IMR-90 (cell line): ENCODE measurements around the gene EIF2AK2. TPM values are rescaled to one million over a fixed set of nuclear protein-coding genes. Genes with fewer than 3 reads are reported as not detected.

Source experiments
- ATAC-seq: fragments of 200-7000 bp; cut with Tn5 transposase; 2 replicates; pipeline ENCODE4 v1.9.1; 2020; ENCODE audit warnings: low read depth, mild to moderate bottlenecking, moderate library complexity
- BruUV-seq: library from RNA; stranded (reverse); fragments of 400-500 nt; replicated peaks from 2 replicates; lab custom pipeline; 2021; lab: Mats Ljungman, UMichigan
- CTCF ChIA-PET: fragments of 300-600 bp; formaldehyde crosslinking; extraction: SDS; loops from one replicate; lab custom pipeline; 2021; ENCODE audit warnings: antibody characterized with exemption; lab: Yijun Ruan, JAX
- POLR2A ChIA-PET: fragments of 300-600 bp; sonication (Branson Sonifier 250); formaldehyde crosslinking; loops from one replicate; lab custom pipeline; 2022; ENCODE audit warnings: antibody characterized with exemption; ENCODE audit not compliant: unreplicated experiment; lab: Charles Lee
- DNase-seq: peaks from one replicate; pipeline ENCODE4 v3.0.0; 2013
- H2AFZ ChIP-seq: replicated peaks from 2 replicates; pipeline ENCODE3; 2013; ENCODE audit warnings: low read length, mild to moderate bottlenecking; ENCODE audit not compliant: poor library complexity
- H2AK5ac ChIP-seq: 2 replicates; pipeline ENCODE4 v1.6.1; 2013; ENCODE audit warnings: low read depth, low read length, inconsistent platforms
- H2AK9ac ChIP-seq: replicated peaks from 2 replicates; pipeline ENCODE3; 2013; ENCODE audit warnings: mild to moderate bottlenecking, low read depth, low read length, moderate library complexity; ENCODE audit not compliant: poor library complexity
- H2BK120ac ChIP-seq: 2 replicates; pipeline ENCODE4 v1.6.1; 2013; ENCODE audit warnings: low read depth, low read length, inconsistent platforms
- H2BK15ac ChIP-seq: 3 replicates; pipeline ENCODE4 v1.6.1; 2013; ENCODE audit warnings: low read depth, low read length, inconsistent platforms
- H2BK20ac ChIP-seq: 2 replicates; pipeline ENCODE4 v1.6.1; 2013; ENCODE audit warnings: low read depth, mild to moderate bottlenecking, inconsistent platforms, low read length, moderate library complexity
- H2BK5ac ChIP-seq: 2 replicates; pipeline ENCODE4 v1.6.1; 2013; ENCODE audit warnings: mild to moderate bottlenecking, low read depth, low read length, inconsistent platforms; ENCODE audit not compliant: poor library complexity, severe bottlenecking
- H3K14ac ChIP-seq: replicated peaks from 2 replicates; pipeline ENCODE4 v1.6.1; 2013; ENCODE audit warnings: low read depth, low read length, inconsistent platforms
- H3K18ac ChIP-seq: 2 replicates; pipeline ENCODE4 v1.6.1; 2013; ENCODE audit warnings: low read depth, low read length, control low read depth
- H3K23ac ChIP-seq: 2 replicates; pipeline ENCODE4 v1.6.1; 2013; ENCODE audit warnings: low read depth, low read length, inconsistent platforms
- H3K27ac ChIP-seq: 2 replicates; pipeline ENCODE4 v1.5.1; 2013; ENCODE audit warnings: mild to moderate bottlenecking, control low read depth, low read length; ENCODE audit not compliant: insufficient read depth
- H3K27me3 ChIP-seq: 2 replicates; pipeline ENCODE4 v1.6.1; 2013; ENCODE audit warnings: low read length; ENCODE audit not compliant: control insufficient read depth, insufficient read depth
- H3K36me3 ChIP-seq: 2 replicates; pipeline ENCODE4 v1.6.1; 2013; ENCODE audit warnings: low read length, mixed read lengths; ENCODE audit not compliant: control insufficient read depth, insufficient read depth
- H3K4ac ChIP-seq: 2 replicates; pipeline ENCODE4 v1.6.1; 2013; ENCODE audit warnings: low read depth, low read length, inconsistent platforms
- H3K4me1 ChIP-seq: 2 replicates; pipeline ENCODE4 v1.6.1; 2013; ENCODE audit warnings: low read length, mixed read lengths; ENCODE audit not compliant: control insufficient read depth, insufficient read depth
- H3K4me2 ChIP-seq: 2 replicates; pipeline ENCODE4 v1.6.1; 2013; ENCODE audit warnings: low read depth, mild to moderate bottlenecking, control low read depth, low read length, moderate library complexity
- H3K4me3 ChIP-seq: 2 replicates; pipeline ENCODE4 v1.5.1; 2013; ENCODE audit warnings: low read depth, mild to moderate bottlenecking, control low read depth, low read length, moderate library complexity; ENCODE audit not compliant: insufficient read depth
- H3K56ac ChIP-seq: 2 replicates; pipeline ENCODE4 v1.6.1; 2013; ENCODE audit warnings: low read length, inconsistent platforms; ENCODE audit not compliant: insufficient read depth; ENCODE audit errors: extremely low read depth
- H3K79me1 ChIP-seq, 2 experiments: 2 replicates each; pipeline ENCODE4 v1.6.1; 2013; ENCODE audit warnings: low read length in 2 of 2, inconsistent platforms in 1 of 2, low read depth in 1 of 2
- H3K9ac ChIP-seq: 2 replicates; pipeline ENCODE4 v1.6.1; 2013; ENCODE audit warnings: low read depth, low read length, control low read depth
- H3K9me1 ChIP-seq: 2 replicates; pipeline ENCODE4 v1.6.1; 2013; ENCODE audit warnings: low read length, inconsistent platforms; ENCODE audit not compliant: insufficient read depth
- H3K9me3 ChIP-seq: 2 replicates; pipeline ENCODE4 v1.6.1; 2013; ENCODE audit warnings: low read length; ENCODE audit not compliant: control insufficient read depth, insufficient read depth
- H4K20me1 ChIP-seq: 2 replicates; pipeline ENCODE4 v1.6.1; 2013; ENCODE audit warnings: low read length, inconsistent platforms; ENCODE audit not compliant: insufficient read depth
- H4K5ac ChIP-seq: 2 replicates; pipeline ENCODE4 v1.6.1; 2013; ENCODE audit warnings: mild to moderate bottlenecking, low read depth, low read length, control low read depth
- H4K8ac ChIP-seq, 2 experiments: 2 replicates each; pipeline ENCODE4 v1.6.1; 2013; ENCODE audit warnings: low read depth in 2 of 2, low read length in 2 of 2, control low read depth in 1 of 2, inconsistent platforms in 1 of 2
- H4K91ac ChIP-seq: 2 replicates; pipeline ENCODE4 v1.6.1; 2013; ENCODE audit warnings: low read depth, low read length, inconsistent platforms; ENCODE audit not compliant: insufficient read depth
- CTCF ChIP-seq: conservative IDR thresholded peaks from 2 replicates; pipeline ENCODE4 v1.5.1; 2012; ENCODE audit warnings: mild to moderate bottlenecking, low read depth, low read length, improper control_type of control experiment
- MAZ ChIP-seq: IDR thresholded peaks from 2 replicates; pipeline ENCODE4 v1.6.1; 2012; ENCODE audit warnings: low read depth, mild to moderate bottlenecking, low read length, improper control_type of control experiment, moderate library complexity, borderline replicate concordance
- RFX5 ChIP-seq: IDR thresholded peaks from 2 replicates; pipeline ENCODE4 v1.8.0; 2012; ENCODE audit warnings: low read depth, mild to moderate bottlenecking, low read length, moderate library complexity
- WGBS, 2 experiments: methylation state at CpG; one replicate each; pipeline versions ENCODE4 v1.1.5 to v1.1.7; 2013; ENCODE audit warnings: missing lambda C conversion rate in 2 of 2; ENCODE audit not compliant: insufficient read length in 1 of 2; ENCODE audit errors: extremely low coverage in 2 of 2; 5-methylcytosine and 5-hydroxymethylcytosine counted together
- dilution Hi-C: fragments of 300-500 bp; cut with HindIII; formaldehyde crosslinking; loops from one replicate; pipeline ENCODE4 v1.14.3; 2018; ENCODE audit warnings: low sequenced_read_pairs; ENCODE audit not compliant: unreplicated experiment
- in situ Hi-C: fragments of 300-500 bp; cut with MboI; formaldehyde crosslinking; loops from 3 replicates; pipeline ENCODE4 v1.14.3; 2019; ENCODE audit warnings: low sequenced_read_pairs, inconsistent platforms, mixed read lengths
- intact Hi-C: fragments of 100-400 bp; cut with micrococcal nuclease; formaldehyde crosslinking; loops from 2 replicates; pipeline ENCODE4 v1.10.0; 2022
- polyA plus RNA-seq, 3 experiments: library from polyadenylated mRNA; depleted of rRNA; stranded (reverse); fragments of >200 nt; gene quantifications; 2 replicates each; pipeline ENCODE4 v1.2.3, GENCODE V29; 2012; ENCODE audit warnings: low replicate concordance in 1 of 3
- total RNA-seq: library from RNA; depleted of rRNA; stranded (reverse); fragments of >200 nt; gene quantifications from 2 replicates; pipeline ENCODE4 v1.2.3, GENCODE V29; 2012; rRNA removed
- TF ChIP-seq, protein P1 (sequence below): fragments of 150-350 bp; IDR thresholded peaks from 2 replicates; pipeline ENCODE4 v1.6.1; 2016; ENCODE audit warnings: low read depth, mild to moderate bottlenecking, low read length, moderate library complexity, borderline replicate concordance

Gene EIF2AK2
- total and polyA plus RNA-seq, 2 of the 4 experiments (the other 2 are of a cell fraction), result 10.2 to 16.8 TPM

GRCh38 chr2:37052600-37053332 is 104.0 kb downstream of the EIF2AK2 start:
- no peaks in the 10 kb centered on the region for H4K20me1 ChIP-seq

More at GRCh38 chr2:37052600-37053332, 104.0 kb downstream of the EIF2AK2 start:
- Histone ChIP-seq H4K91ac (no peak overlapping the region), H3K14ac (no peak overlapping the region), H3K9ac (no peak overlapping the region), H2BK15ac (no peak overlapping the region), H3K27ac (no peak overlapping the region), H2AFZ (no peak overlapping the region), H3K9me3 (no peaks in the 10 kb centered on the region), H3K4me3 (no peak overlapping the region), H2BK120ac (no peak overlapping the region), H3K18ac (no peak overlapping the region), H2BK5ac (no peak overlapping the region), H3K4me1 (no peaks in the 10 kb centered on the region), H3K9me1 (no peaks in the 10 kb centered on the region), H3K4ac (no peak overlapping the region), H3K79me1 (no peaks in the 10 kb centered on the region; a peak in 1 of 4 replicates), H2BK20ac (no peak overlapping the region), H3K4me2 (no peak overlapping the region), H3K56ac (no peak overlapping the region), H4K5ac (no peak overlapping the region), H4K8ac (no peak overlapping the region), H3K27me3 (no peaks in the 10 kb centered on the region), H2AK5ac (no peak overlapping the region), H3K36me3 (peaks cover 14% of the 10 kb centered on the region), H2AK9ac (no peak overlapping the region), H3K23ac (no peak overlapping the region)
- CTCF ChIA-PET, result no interaction called here
- dilution Hi-C loops (no loop called here), in situ Hi-C loops (no loop called here), intact Hi-C loops (no loop called here)
- ATAC-seq (no peak), DNase-seq (no peak)
- POLR2A ChIA-PET, result no interaction called here
- TF ChIP-seq RFX5 (no peak), MAZ (no peak), CTCF (no peak)
- TF ChIP-seq, protein P1, sequence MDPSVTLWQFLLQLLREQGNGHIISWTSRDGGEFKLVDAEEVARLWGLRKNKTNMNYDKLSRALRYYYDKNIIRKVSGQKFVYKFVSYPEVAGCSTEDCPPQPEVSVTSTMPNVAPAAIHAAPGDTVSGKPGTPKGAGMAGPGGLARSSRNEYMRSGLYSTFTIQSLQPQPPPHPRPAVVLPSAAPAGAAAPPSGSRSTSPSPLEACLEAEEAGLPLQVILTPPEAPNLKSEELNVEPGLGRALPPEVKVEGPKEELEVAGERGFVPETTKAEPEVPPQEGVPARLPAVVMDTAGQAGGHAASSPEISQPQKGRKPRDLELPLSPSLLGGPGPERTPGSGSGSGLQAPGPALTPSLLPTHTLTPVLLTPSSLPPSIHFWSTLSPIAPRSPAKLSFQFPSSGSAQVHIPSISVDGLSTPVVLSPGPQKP, result no peak
- no TSS peak for BruUV-seq
- WGBS, 2 experiments, result no CpG with 5 or more reads among the region's 5 CpGs

Other genes with a start within 250 kb of the EIF2AK2 start
- 16.4 and 23.3 TPM in 2 replicates for gene STRN, start 190.4 kb downstream of the EIF2AK2 start, total RNA-seq
- gene STRN, start 190.4 kb downstream of the EIF2AK2 start, polyA plus RNA-seq (2012; rRNA removed), result 4.9 and 5.1 TPM in 2 replicates
- gene HEATR5B, start 72.6 kb downstream of the EIF2AK2 start, total RNA-seq, result 17.9 and 20.6 TPM in 2 replicates
- 7.6 and 8.3 TPM in 2 replicates for gene HEATR5B, start 72.6 kb downstream of the EIF2AK2 start, polyA plus RNA-seq (2012; rRNA removed)
- 4.7 and 8.1 TPM in 2 replicates for gene GPATCH11, start 72.5 kb downstream of the EIF2AK2 start, total RNA-seq
- gene GPATCH11, start 72.5 kb downstream of the EIF2AK2 start, polyA plus RNA-seq (2012; rRNA removed), result 2.9 and 3.9 TPM in 2 replicates
- not detected in 2 replicates for gene SULT6B1, start 31.7 kb upstream of the EIF2AK2 start, total RNA-seq
- not detected in 2 replicates for gene SULT6B1, start 31.7 kb upstream of the EIF2AK2 start, polyA plus RNA-seq (2012; rRNA removed)
- gene CEBPZOS, start 39.5 kb upstream of the EIF2AK2 start, total RNA-seq, result 16.8 and 23.3 TPM in 2 replicates
- 26.3 and 31.5 TPM in 2 replicates for gene CEBPZOS, start 39.5 kb upstream of the EIF2AK2 start, polyA plus RNA-seq (2012; rRNA removed)
- gene CEBPZ, start 74.6 kb upstream of the EIF2AK2 start, total RNA-seq, result 33.3 and 47.8 TPM in 2 replicates
- gene CEBPZ, start 74.6 kb upstream of the EIF2AK2 start, polyA plus RNA-seq (2012; rRNA removed), result 9.4 and 9.5 TPM in 2 replicates
- gene NDUFAF7, start 74.7 kb upstream of the EIF2AK2 start, total RNA-seq, result 9.9 and 12.8 TPM in 2 replicates
- gene NDUFAF7, start 74.7 kb upstream of the EIF2AK2 start, polyA plus RNA-seq (2012; rRNA removed), result 14.1 and 17.4 TPM in 2 replicates
- 46.4 and 47.5 TPM in 2 replicates for gene PRKD3, start 167.9 kb upstream of the EIF2AK2 start, total RNA-seq
- gene PRKD3, start 167.9 kb upstream of the EIF2AK2 start, polyA plus RNA-seq (2012; rRNA removed), result 14.3 and 15.8 TPM in 2 replicates
- gene QPCT, start 187.7 kb upstream of the EIF2AK2 start, total RNA-seq, result 2.2 TPM in 2 replicates
- gene QPCT, start 187.7 kb upstream of the EIF2AK2 start, polyA plus RNA-seq (2012; rRNA removed), result 1.6 and 1.9 TPM in 2 replicates